Colonic mucosa (tissue), 4 donors: ENCODE data around the gene RESP18. TPM values are rescaled to one million over a fixed set of nuclear protein-coding genes. Genes with fewer than 3 reads are reported as not detected.
A peak's percentile ranks its signal among the peaks of the same experiment; 100 is the strongest.

ENCODE experiments used
- DNase-seq: peaks from one replicate; pipeline ENCODE4 v3.0.0-alpha.2; 2020
- H3K27ac ChIP-seq: fragments of 200-600 bp; one replicate; pipeline ENCODE4 v1.8.0; 2021
- H3K27me3 ChIP-seq: fragments of 200-600 bp; one replicate; pipeline ENCODE4 v1.8.0; 2021
- H3K36me3 ChIP-seq: fragments of 200-600 bp; one replicate; pipeline ENCODE4 v1.8.0; 2021
- H3K4me1 ChIP-seq: fragments of 200-600 bp; one replicate; pipeline ENCODE4 v1.8.0; 2021; ENCODE audit warnings: mild to moderate bottlenecking
- H3K4me3 ChIP-seq: fragments of 200-600 bp; one replicate; pipeline ENCODE4 v1.8.0; 2021
- H3K9ac ChIP-seq, 2 donors: one replicate each; pipeline ENCODE4 v1.7.0; 2013; ENCODE audit warnings: control low read depth in 2 of 2, low read depth in 2 of 2, low read length in 2 of 2
- H3K9me3 ChIP-seq: fragments of 200-600 bp; one replicate; pipeline ENCODE4 v1.8.0; 2021
- CTCF ChIP-seq: fragments of 200-600 bp; IDR thresholded peaks from one replicate; pipeline ENCODE4 v1.8.0; 2022; ENCODE audit warnings: antibody characterized with exemption, mild to moderate bottlenecking
- intact Hi-C: fragments of 100-400 bp; cut with DNase I; formaldehyde crosslinking; loops from one replicate; pipeline ENCODE4 v1.14.1; 2022
- total RNA-seq, 2 donors: library from RNA; stranded (reverse); fragmentation: NEBNext Ultra II Directional in 1 of 2; extraction: Animal tissue kit (Norgen Biotek cat#: 25700) in 1 of 2; gene quantifications; one replicate each; pipeline ENCODE4 v1.2.1, GENCODE V29; 2021
- donor health status: healthy.
- donor health status: DM: no; HTN: no; CAD: no.
- donor health status: DM: no; HTN: no; CAD: no.

The RESP18 gene
- total RNA-seq, 2 donors from 2014 or later = not detected

GRCh38 chr2:219299372-219299760 is 33.2 kb downstream of the RESP18 start:
- Histone ChIP-seq H3K36me3 (no peaks in the 10 kb centered on the region), H3K27ac (no peak overlapping the region), H3K9ac (no peak overlapping the region), H3K4me1 (no peaks in the 10 kb centered on the region), H3K9me3 (no peaks in the 10 kb centered on the region), H3K4me3 (no peak overlapping the region), H3K27me3 (peaks cover 6% of the 10 kb centered on the region)
- no peak for TF ChIP-seq CTCF
- intact Hi-C loops = loop anchor here (5.0 to 10.0 kb wide), 2 partner anchors 75 to 242 kb away; partner anchors contain the start of genes ANKZF1 and ATG9A
- DNase-seq = no peak

GRCh38 chr2:219298759-219299371 is 33.7 kb downstream of the RESP18 start:
- peaks cover 6% of the 10 kb centered on the region for H3K27me3 ChIP-seq

GRCh38 chr2:219297766-219298456 is 34.6 kb downstream of the RESP18 start:
- intact Hi-C loops = loop anchor here (2.0 to 10.0 kb wide), 3 partner anchors 73 to 241 kb away; partner anchors contain the start of genes ANKZF1, ATG9A and NHEJ1
- Histone ChIP-seq H3K4me1 (no peaks in the 10 kb centered on the region), H3K9ac (no peak overlapping the region), H3K9me3 (no peaks in the 10 kb centered on the region), H3K27me3 (peaks cover 6% of the 10 kb centered on the region), H3K4me3 (no peak overlapping the region), H3K36me3 (no peaks in the 10 kb centered on the region), H3K27ac (no peak overlapping the region)
- TF ChIP-seq CTCF = no peak
- DNase-seq = no peak

More at GRCh38 chr2:219298759-219299371, 33.7 kb downstream of the RESP18 start:
- peak; percentile 93 for DNase-seq
- no peaks in the 10 kb centered on the region for H3K4me1 ChIP-seq
- intact Hi-C loops = loop anchor here (5.0 to 10.0 kb wide), 2 partner anchors 74 to 242 kb away; partner anchors contain the start of genes ANKZF1 and ATG9A
- no peak overlapping the region for H3K27ac ChIP-seq
- TF ChIP-seq CTCF = peak; percentile 100
- no peak overlapping the region for H3K9ac ChIP-seq
- no peaks in the 10 kb centered on the region for H3K36me3 ChIP-seq
- H3K9me3 ChIP-seq = no peaks in the 10 kb centered on the region
- H3K4me3 ChIP-seq = no peak overlapping the region

GRCh38 chr2:219296631-219297391 is 35.7 kb downstream of the RESP18 start:
- peaks cover 6% of the 10 kb centered on the region for H3K27me3 ChIP-seq
- no peak for TF ChIP-seq CTCF
- no peak overlapping the region for H3K9ac ChIP-seq
- H3K27ac ChIP-seq = no peak overlapping the region
- no peaks in the 10 kb centered on the region for H3K36me3 ChIP-seq
- no peak overlapping the region for H3K4me3 ChIP-seq
- no peak for DNase-seq
- H3K9me3 ChIP-seq = no peaks in the 10 kb centered on the region
- intact Hi-C loops = loop anchor here (2.0 to 10.0 kb wide), 3 partner anchors 72 to 240 kb away; partner anchors contain the start of genes ANKZF1, ATG9A and NHEJ1
- no peaks in the 10 kb centered on the region for H3K4me1 ChIP-seq

GRCh38 chr2:219296142-219296541 is 36.4 kb downstream of the RESP18 start:
- Histone ChIP-seq H3K27me3 (peaks cover 6% of the 10 kb centered on the region), H3K9ac (no peak overlapping the region), H3K9me3 (no peaks in the 10 kb centered on the region), H3K27ac (no peak overlapping the region), H3K4me1 (no peaks in the 10 kb centered on the region), H3K36me3 (no peaks in the 10 kb centered on the region), H3K4me3 (no peak overlapping the region)
- no peak for DNase-seq
- intact Hi-C loops = loop anchor here (2.0 to 10.0 kb wide), 3 partner anchors 71 to 239 kb away; partner anchors contain the start of genes ANKZF1, ATG9A and NHEJ1
- no peak for TF ChIP-seq CTCF
